Measurements from ENCODE around the gene CACNA1B. TPM values are rescaled to one million over a fixed set of nuclear protein-coding genes. Genes with fewer than 3 reads are reported as not detected.

The CACNA1B gene
- polyA plus RNA-seq, 2 of the 4 experiments (the other 2 are of a cell fraction), result 0.03 to 0.06 TPM

DNA sequence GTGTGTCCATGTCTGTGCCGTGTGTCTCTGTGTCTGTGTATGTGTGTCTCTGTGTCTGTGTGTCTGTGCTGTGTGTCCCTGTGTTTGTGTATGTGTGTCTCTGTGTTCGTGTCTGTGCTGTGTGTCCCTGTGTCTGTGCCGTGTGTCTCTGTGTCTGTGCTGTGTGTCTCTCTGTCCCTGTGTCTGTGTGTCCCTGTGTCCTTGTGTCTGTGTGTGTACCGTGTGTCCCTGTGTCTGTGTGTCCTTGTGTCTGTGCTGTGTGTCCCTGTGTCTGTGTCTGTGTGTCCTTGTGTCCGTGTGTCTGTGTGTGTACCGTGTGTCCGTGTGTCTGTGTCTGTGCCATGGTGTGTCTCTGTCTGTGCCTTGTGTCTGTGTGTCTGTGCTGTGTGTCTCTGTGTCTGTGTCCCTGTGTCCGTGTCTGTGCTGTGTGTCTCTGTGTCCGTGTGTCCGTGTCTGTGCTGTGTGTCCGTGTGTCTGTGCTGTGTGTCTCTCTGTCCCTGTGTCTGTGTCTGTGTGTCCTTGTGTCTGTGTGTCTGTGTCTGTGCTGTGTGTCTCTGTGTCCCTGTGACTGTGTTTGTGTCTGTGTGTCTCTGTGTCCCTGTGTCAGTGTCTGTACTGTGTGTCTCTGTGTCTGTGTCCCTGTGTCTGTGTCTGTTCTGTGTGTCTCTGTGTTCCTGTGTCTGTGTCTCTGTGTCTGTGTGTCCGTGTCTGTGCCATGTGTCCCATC lies 23.2 kb downstream of the CACNA1B start:
- TF ChIP-seq, protein P1, sequence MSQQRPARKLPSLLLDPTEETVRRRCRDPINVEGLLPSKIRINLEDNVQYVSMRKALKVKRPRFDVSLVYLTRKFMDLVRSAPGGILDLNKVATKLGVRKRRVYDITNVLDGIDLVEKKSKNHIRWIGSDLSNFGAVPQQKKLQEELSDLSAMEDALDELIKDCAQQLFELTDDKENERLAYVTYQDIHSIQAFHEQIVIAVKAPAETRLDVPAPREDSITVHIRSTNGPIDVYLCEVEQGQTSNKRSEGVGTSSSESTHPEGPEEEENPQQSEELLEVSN (IDR thresholded peaks at IDR 0.05; ENCODE audit: borderline replicate concordance, low read depth), result no peak
- TF ChIP-seq, protein P2, sequence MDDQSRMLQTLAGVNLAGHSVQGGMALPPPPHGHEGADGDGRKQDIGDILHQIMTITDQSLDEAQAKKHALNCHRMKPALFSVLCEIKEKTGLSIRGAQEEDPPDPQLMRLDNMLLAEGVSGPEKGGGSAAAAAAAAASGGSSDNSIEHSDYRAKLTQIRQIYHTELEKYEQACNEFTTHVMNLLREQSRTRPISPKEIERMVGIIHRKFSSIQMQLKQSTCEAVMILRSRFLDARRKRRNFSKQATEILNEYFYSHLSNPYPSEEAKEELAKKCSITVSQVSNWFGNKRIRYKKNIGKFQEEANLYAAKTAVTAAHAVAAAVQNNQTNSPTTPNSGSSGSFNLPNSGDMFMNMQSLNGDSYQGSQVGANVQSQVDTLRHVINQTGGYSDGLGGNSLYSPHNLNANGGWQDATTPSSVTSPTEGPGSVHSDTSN (IDR thresholded peaks at IDR 0.05), result no peak
- TF ChIP-seq ZFP36 (IDR thresholded peaks at IDR 0.05; ENCODE audit: borderline replicate concordance, partially characterized antibody) (peak; percentile 48), ZSCAN20 (CRISPR knock-in tag; IDR thresholded peaks at IDR 0.05) (no peak)
- TF ChIP-seq, protein P3, sequence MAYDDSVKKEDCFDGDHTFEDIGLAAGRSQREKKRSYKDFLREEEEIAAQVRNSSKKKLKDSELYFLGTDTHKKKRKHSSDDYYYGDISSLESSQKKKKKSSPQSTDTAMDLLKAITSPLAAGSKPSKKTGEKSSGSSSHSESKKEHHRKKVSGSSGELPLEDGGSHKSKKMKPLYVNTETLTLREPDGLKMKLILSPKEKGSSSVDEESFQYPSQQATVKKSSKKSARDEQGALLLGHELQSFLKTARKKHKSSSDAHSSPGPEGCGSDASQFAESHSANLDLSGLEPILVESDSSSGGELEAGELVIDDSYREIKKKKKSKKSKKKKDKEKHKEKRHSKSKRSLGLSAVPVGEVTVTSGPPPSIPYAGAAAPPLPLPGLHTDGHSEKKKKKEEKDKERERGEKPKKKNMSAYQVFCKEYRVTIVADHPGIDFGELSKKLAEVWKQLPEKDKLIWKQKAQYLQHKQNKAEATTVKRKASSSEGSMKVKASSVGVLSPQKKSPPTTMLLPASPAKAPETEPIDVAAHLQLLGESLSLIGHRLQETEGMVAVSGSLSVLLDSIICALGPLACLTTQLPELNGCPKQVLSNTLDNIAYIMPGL (CRISPR knock-in tag; IDR thresholded peaks at IDR 0.05; ENCODE audit: borderline replicate concordance), result no peak
- H3K4me2 ChIP-seq, result no peak overlapping the region
- POLR2A ChIA-PET, result no interaction called here
- no peaks in the 10 kb centered on the region for H3K9me3 ChIP-seq
- no peak overlapping the region for H3K4me3 ChIP-seq
- CTCF ChIA-PET, result no interaction called here
- FAIRE-seq, result no peak
- ATAC-seq, result peak in 1 of 2 experiments; percentile 18; a peak in 2 of 6 replicates
- 6% methylated on average over 12 of the region's 12 CpGs for WGBS (ENCODE audit: missing lambda C conversion rate)
- H3K4me1 ChIP-seq, result no peaks in the 10 kb centered on the region
- DNase-seq (ENCODE audit: low read depth in 1 of 2, low spot score in 1 of 2), result no peak
- H3K27ac ChIP-seq, result no peak overlapping the region

DNA sequence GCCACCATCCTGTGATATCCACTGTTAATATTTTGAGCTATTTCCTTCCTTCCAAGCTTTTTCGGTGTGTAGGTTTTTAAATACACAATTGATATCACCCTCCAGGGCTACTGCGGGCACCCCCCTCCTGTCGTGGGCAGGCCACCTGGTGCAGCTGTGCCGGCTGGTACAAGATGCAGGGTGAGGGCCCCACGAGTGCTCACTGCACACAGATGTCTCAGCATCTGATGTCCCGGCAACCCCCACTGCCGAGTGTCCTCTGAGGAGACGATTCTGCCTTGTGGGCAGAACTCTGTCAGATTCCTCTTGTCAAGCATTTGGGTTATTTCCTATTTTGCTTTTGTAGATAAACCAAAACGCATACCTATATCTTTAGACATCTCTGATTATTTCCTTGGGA lies 25.1 kb downstream of the CACNA1B start:
- 22% methylated on average over 9 of the region's 9 CpGs for WGBS (ENCODE audit: missing lambda C conversion rate)
- no peak overlapping the region for H3K27ac ChIP-seq
- H3K4me2 ChIP-seq, result no peak overlapping the region
- ChIA-PET POLR2A (no interaction called here), CTCF (no interaction called here)
- no peak for ATAC-seq
- no peak overlapping the region for H3K4me3 ChIP-seq
- TF ChIP-seq NPAS2 (CRISPR knock-in tag; IDR thresholded peaks at IDR 0.05; ENCODE audit: borderline replicate concordance), result no peak
- no peak for TF ChIP-seq CBX8 (IDR thresholded peaks at IDR 0.05)
- TF ChIP-seq, protein P3 (CRISPR knock-in tag; IDR thresholded peaks at IDR 0.05; ENCODE audit: borderline replicate concordance), result no peak
- no peak for TF ChIP-seq POLR2A (IDR thresholded peaks at IDR 0.05; ENCODE audit: low read length)
- no peak for TF ChIP-seq HOXB5 (CRISPR knock-in tag; IDR thresholded peaks at IDR 0.05)
- no peak for TF ChIP-seq TFCP2L1 (CRISPR knock-in tag; IDR thresholded peaks at IDR 0.05)
- TF ChIP-seq PHF8 (IDR thresholded peaks at IDR 0.05; ENCODE audit: borderline replicate concordance, low read depth), result no peak
- no peak for TF ChIP-seq KDM1A (IDR thresholded peaks at IDR 0.05; ENCODE audit: low read depth)
- TF ChIP-seq MYC (IDR thresholded peaks at IDR 0.05; ENCODE audit: borderline replicate concordance, low read length), result no peak
- TF ChIP-seq TP53 (CRISPR knock-in tag; IDR thresholded peaks at IDR 0.05), result no peak
- no peak for TF ChIP-seq POLR2AphosphoS2 (conservative IDR thresholded peaks at IDR 0.05; ENCODE audit: low read length)
- TF ChIP-seq, protein P4, sequence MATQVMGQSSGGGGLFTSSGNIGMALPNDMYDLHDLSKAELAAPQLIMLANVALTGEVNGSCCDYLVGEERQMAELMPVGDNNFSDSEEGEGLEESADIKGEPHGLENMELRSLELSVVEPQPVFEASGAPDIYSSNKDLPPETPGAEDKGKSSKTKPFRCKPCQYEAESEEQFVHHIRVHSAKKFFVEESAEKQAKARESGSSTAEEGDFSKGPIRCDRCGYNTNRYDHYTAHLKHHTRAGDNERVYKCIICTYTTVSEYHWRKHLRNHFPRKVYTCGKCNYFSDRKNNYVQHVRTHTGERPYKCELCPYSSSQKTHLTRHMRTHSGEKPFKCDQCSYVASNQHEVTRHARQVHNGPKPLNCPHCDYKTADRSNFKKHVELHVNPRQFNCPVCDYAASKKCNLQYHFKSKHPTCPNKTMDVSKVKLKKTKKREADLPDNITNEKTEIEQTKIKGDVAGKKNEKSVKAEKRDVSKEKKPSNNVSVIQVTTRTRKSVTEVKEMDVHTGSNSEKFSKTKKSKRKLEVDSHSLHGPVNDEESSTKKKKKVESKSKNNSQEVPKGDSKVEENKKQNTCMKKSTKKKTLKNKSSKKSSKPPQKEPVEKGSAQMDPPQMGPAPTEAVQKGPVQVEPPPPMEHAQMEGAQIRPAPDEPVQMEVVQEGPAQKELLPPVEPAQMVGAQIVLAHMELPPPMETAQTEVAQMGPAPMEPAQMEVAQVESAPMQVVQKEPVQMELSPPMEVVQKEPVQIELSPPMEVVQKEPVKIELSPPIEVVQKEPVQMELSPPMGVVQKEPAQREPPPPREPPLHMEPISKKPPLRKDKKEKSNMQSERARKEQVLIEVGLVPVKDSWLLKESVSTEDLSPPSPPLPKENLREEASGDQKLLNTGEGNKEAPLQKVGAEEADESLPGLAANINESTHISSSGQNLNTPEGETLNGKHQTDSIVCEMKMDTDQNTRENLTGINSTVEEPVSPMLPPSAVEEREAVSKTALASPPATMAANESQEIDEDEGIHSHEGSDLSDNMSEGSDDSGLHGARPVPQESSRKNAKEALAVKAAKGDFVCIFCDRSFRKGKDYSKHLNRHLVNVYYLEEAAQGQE (IDR thresholded peaks at IDR 0.05), result no peak
- TF ChIP-seq CBX2 (IDR thresholded peaks at IDR 0.05; ENCODE audit: borderline replicate concordance, low read depth), result no peak
- no peak for TF ChIP-seq MAZ (IDR thresholded peaks at IDR 0.05; ENCODE audit: borderline replicate concordance, low read depth, low read length)
- no peak for TF ChIP-seq SMC3 (IDR thresholded peaks at IDR 0.05)
- TF ChIP-seq RARB (CRISPR knock-in tag; IDR thresholded peaks at IDR 0.05), result no peak
- TF ChIP-seq NFE2L2 (conservative IDR thresholded peaks at IDR 0.05; ENCODE audit: low read length), result no peak
- TF ChIP-seq, protein P5, sequence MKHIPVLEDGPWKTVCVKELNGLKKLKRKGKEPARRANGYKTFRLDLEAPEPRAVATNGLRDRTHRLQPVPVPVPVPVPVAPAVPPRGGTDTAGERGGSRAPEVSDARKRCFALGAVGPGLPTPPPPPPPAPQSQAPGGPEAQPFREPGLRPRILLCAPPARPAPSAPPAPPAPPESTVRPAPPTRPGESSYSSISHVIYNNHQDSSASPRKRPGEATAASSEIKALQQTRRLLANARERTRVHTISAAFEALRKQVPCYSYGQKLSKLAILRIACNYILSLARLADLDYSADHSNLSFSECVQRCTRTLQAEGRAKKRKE (CRISPR knock-in tag; IDR thresholded peaks at IDR 0.05; ENCODE audit: low read depth), result no peak
- no peaks in the 10 kb centered on the region for H3K4me1 ChIP-seq
- H3K9me3 ChIP-seq, result no peaks in the 10 kb centered on the region
- no peak for DNase-seq (ENCODE audit: low read depth in 1 of 2, low spot score in 1 of 2)
- no peak for FAIRE-seq
